Measurements from ENCODE around the gene KIAA1143.

Gene KIAA1143

DNA sequence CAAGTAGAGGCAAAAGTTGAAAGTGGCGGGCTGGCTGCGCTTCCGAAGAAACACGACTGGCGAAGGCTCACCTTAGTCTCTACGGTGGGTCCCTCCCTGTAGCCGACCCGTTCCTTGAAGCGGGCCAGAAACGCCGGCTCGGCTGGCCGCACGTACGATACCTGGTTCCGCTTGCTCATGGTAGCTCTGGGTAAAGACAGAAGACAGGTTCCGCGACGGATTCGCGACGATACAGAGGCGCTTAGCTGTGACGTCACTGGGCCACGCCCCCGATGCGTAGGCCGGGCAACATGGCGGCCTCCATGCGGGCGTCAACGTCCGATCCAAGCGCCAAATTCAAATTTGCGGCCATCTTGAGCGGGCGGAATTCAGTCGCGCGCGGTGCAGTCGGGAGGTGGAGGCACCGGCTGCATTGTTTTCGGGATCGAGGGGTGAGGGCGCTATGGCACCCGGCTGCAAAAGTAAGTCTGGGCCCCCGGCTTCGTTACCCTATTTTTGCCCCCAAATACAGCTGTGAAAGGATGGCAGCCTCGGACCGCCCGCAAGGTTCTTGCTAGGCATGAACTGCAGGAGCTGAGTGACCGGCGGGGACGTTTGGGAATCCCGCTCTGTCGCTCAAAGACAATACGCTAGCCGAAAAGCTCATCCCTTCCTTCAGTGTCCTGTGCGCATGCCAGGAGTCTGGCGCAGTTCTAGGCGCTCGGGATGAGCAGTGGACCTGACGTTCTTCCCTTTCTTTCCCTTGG is at the start of gene KIAA1143, which contains the start of gene KIF15:
KIAA1143 (minus strand) TSS at position 196 of the 746 bp plus-strand sequence; CDS start at position 179, 17 bp downstream.
KIF15 (plus strand) TSS at position 371 of the 746 bp plus-strand sequence; CDS start at position 443, 72 bp downstream.
- DNase-seq (ENCODE audit: low spot score): peak; percentile 97

DNA sequence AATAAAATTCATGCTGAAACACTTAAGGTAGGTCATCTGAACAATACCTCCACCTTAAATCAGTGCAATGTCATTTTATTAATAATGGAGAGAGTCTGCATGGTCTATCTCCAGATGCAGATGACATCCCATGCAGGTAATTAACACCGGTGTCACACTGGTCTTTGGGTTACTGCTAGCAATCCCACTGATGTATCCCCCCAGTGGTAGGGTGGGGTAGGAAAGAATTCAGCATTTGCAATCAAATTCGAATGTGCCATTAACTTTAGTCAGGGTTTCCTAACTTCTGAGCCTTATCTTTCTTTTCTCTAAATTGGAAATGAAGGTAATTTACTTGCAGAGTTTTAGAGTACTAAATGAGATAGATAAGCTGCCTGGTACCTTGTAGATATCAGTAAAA is 44.5 kb upstream of the KIAA1143 start:
- DNase-seq (ENCODE audit: low spot score): no peak

GRCh38 chr3:44803298-44803697 is 41.9 kb upstream of the KIAA1143 start:
- no peak for DNase-seq (ENCODE audit: low spot score)

- DNase-seq (ENCODE audit: low spot score): no peak
These were observed 40.6 kb upstream of the KIAA1143 start for GRCh38 chr3:44802011-44802410.

GRCh38 chr3:44795197-44795596 is 33.8 kb upstream of the KIAA1143 start:
- peak; percentile 18 for DNase-seq (ENCODE audit: low spot score)

DNA sequence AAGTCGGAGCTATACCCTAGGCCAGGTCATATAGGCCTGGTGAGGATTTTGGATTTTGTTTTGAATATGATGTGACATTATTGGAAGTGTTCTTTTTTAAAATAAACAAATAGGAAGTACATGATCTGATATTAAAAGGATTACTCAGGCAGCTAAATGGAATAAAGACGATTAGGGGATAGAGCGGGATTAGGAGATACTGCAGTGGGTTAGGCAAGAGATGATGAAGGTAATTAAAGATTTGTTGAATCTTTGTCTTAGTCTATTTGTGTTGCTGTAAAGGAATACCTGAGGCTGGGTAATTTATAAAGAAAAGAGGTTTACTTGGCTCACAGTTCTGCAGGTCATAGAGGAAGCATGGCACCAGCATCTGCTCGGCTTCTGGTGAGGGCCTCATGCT is 21.5 kb upstream of the KIAA1143 start:
- DNase-seq (ENCODE audit: low spot score): no peak

DNA sequence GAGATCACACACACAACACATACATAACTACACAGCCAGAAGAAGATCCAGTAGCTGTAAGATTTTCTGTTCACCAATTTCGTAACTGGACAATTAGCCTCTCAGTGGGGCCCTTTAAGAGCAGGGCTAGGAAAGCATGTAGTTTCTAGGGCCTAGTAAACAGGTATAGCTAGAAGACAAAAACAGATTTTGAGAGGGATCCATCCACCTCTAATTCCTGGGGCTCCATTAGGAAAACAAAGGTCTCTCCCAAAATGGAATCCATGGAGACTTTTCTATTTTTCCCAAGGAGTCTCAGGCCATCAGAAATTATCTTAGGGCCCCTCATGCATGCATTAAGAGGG is 10.7 kb upstream of the KIAA1143 start:
- DNase-seq (ENCODE audit: low spot score): no peak

GRCh38 chr3:44771424-44772098 is 10.1 kb upstream of the KIAA1143 start:
- no peak for DNase-seq (ENCODE audit: low spot score)

DNA sequence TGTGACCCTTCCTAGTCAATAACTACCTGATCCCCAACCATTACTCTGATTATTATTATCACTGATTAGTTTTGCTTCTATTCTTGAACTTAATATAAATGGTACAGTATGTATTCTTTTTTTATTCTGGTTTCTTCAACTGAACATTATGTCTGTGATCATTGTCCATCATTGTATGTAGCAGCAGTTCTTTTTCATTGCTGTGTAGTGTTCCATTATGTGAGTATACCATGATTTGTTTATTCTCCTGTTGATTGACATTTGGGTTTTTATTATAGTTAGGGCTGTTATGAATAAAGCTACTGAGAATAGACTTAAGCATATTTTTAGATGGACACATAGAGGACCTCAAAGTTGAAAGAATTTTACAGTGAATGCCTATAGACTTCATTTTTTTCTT is 2.8 kb upstream of the KIAA1143 start:
- no peak for DNase-seq (ENCODE audit: low spot score)

- no peak for DNase-seq (ENCODE audit: low spot score)
These were observed 1.3 kb upstream of the KIAA1143 start for GRCh38 chr3:44762690-44763089.

DNA sequence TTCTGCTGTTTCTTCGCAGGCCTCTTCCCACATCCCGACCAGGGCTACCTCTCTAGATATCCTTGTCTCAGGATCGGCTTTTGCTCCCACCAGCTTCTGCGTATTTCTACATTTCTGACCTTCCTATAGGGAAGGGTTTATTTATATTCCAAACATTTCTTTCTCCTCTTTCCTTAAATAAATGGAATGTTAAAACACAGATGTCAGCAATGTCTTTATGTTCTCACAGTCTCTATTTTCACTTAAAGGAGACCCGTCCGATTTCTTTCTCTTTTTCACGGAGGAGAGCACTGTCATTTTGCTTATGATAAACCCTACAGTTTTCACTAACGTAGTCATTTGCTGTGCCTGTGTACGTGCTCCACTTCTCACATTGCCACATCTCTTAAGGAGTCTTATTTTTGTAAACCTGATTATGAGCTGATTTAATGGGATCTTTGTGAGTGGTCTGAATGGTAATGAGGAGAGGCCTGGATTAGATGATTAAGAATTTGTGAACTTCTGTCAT is 805 bp upstream of the KIAA1143 start:
- no peak for DNase-seq (ENCODE audit: low spot score)

- no peak for DNase-seq (ENCODE audit: low spot score)
These were observed 357 bp downstream of the KIAA1143 start for GRCh38 chr3:44761101-44761423.

- DNase-seq (ENCODE audit: low spot score): no peak
These were observed 26.7 kb downstream of the KIAA1143 start for GRCh38 chr3:44734646-44735168.

DNA sequence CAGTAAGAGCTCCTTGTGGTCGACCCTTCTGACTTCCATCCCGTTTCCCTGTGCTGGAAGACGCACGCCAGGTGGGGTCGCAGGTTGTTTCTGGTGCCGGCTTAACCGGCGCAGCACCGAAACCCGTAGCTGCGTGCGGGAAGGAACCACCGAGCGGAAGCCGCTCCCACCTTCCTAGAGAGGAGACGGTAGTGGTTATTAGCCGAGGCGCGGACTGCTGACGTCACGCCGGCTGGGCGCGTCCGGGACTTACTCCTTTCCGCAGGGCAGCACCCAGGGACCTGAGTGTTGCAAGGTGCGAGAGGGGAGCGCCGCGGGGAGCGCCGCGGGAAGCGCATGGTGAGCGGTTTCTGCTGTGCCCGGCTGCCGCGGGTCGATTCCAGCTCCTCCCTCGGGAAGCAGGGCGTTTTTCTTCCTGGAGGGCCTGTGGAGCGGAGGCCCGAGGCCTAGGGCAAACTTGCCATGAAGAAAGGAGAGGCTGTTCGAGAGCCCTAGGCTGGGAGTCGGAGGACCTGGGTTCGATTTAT is 32.0 kb downstream of the KIAA1143 start, which contains the start of gene ZNF501:
ZNF501 (plus strand) TSS at position 252 of the 527 bp plus-strand sequence. CDS start 4,787 bp downstream, outside the sequence.
- peak; percentile 92 for DNase-seq (ENCODE audit: low spot score)

GRCh38 chr3:44722103-44722401 is 39.4 kb downstream of the KIAA1143 start:
- no peak for DNase-seq (ENCODE audit: low spot score)

- no peak for DNase-seq (ENCODE audit: low spot score)
These were observed 40.0 kb downstream of the KIAA1143 start for GRCh38 chr3:44721231-44722102.

DNA sequence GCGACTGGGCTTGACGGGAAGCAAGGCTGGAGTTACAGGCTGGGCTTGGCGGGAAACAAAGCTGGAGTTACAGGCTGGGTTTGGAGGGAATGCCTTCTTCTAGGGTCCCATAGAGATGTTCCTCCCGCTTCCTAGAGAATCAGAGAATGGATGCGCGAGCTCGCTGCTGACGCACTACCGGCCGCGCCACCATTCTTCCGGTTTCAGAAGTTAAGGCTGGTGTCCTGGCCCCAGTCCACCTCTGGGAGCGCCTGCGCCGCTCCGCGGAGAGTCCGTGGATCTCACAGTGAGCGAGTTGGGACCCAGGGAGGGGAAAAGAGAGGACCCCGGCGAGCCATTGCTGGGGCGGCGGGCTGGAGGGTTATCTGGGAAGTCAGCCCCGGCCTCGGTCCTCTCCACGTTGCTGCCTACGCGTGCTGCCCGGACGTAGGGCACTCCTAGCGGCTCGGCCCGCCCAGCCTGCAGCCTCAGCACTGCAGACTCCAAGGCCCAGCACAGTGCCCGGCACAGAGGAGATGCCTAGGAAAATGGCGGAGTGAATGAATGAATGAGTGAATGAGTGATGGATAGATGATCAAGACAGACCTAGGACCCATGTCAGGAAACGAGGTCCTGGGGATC is 48.9 kb downstream of the KIAA1143 start, which contains the start of gene ZNF502:
ZNF502 (plus strand) TSS at position 206 of the 621 bp plus-strand sequence. CDS start 7,602 bp downstream, outside the sequence.
- DNase-seq (ENCODE audit: low spot score): peak; percentile 94

Measured in AG08396 (cell line).